Measurements from ENCODE around the gene RMI1. TPM values are rescaled to one million over a fixed set of nuclear protein-coding genes. Genes with fewer than 3 reads are reported as not detected.

Gene RMI1
- total RNA-seq, 2 donors from 2014 or later: 3.9 to 4.3 TPM

DNA sequence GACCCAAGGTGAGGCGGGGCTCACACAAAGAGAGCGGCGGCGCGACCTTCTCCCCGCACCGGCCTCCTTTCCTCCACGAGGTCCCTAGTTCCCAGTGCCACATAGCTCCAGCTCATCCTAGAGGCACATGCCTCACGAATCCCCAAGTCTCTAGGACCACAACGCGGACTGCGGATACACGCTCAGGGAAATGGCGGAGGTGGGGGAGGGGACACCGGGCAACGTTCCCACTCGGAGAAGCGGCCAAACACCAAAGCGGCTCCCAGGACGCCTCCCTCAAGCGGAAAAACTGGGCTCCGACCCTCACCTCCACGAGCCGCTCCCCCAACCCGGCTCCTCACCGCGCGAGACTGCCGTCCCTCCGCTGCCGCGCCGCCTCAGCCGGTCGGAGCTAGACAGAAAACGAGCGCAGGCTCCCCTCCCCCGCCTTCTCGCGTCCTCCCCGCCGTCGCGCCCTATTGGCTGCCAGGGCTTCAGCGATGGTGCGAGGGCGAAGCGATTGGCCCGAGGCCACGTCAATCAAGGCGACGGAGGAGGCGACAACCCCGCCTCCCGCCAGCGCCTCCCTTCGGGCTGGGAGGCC is 702 bp upstream of the RMI1 start, which contains the start of gene HNRNPK:
Gene HNRNPK, minus strand, starts transcription at position 404 of the 583 bp plus-strand sequence. CDS start 1,963 bp downstream, outside the sequence.
- no peaks in the 10 kb centered on the region for H3K9me3 ChIP-seq
- H3K27ac ChIP-seq: peak within 1 kb of the TSS; percentile 97 to 99 (median 98)
- H3K4me3 ChIP-seq: peak within 1 kb of the TSS; percentile 93 to 98
- intact Hi-C loops (cut with DNase I): no loop called here
- peaks cover 32% of the 10 kb centered on the region for H3K4me1 ChIP-seq
- ATAC-seq (peak; percentile 92), DNase-seq (peak; percentile 99 to 100 (median 99))
- peaks cover 0 to 6% of the 10 kb centered on the region in 2 donors for H3K36me3 ChIP-seq (replicated peaks in 1 of 2; ENCODE audit: insufficient read depth in 1 of 2, low read depth in 2 of 2)
- WGBS, 2 donors: 0% methylated on average over 22 to 57 of the region's 57 CpGs
- TF ChIP-seq, protein P1, sequence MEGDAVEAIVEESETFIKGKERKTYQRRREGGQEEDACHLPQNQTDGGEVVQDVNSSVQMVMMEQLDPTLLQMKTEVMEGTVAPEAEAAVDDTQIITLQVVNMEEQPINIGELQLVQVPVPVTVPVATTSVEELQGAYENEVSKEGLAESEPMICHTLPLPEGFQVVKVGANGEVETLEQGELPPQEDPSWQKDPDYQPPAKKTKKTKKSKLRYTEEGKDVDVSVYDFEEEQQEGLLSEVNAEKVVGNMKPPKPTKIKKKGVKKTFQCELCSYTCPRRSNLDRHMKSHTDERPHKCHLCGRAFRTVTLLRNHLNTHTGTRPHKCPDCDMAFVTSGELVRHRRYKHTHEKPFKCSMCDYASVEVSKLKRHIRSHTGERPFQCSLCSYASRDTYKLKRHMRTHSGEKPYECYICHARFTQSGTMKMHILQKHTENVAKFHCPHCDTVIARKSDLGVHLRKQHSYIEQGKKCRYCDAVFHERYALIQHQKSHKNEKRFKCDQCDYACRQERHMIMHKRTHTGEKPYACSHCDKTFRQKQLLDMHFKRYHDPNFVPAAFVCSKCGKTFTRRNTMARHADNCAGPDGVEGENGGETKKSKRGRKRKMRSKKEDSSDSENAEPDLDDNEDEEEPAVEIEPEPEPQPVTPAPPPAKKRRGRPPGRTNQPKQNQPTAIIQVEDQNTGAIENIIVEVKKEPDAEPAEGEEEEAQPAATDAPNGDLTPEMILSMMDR (IDR thresholded peaks at IDR 0.05): no peak
- peak in 1 of 3 donors; percentile 43 for TF ChIP-seq POLR2A (IDR thresholded peaks at IDR 0.05)
- H3K27me3 ChIP-seq: no peaks in the 10 kb centered on the region

DNA sequence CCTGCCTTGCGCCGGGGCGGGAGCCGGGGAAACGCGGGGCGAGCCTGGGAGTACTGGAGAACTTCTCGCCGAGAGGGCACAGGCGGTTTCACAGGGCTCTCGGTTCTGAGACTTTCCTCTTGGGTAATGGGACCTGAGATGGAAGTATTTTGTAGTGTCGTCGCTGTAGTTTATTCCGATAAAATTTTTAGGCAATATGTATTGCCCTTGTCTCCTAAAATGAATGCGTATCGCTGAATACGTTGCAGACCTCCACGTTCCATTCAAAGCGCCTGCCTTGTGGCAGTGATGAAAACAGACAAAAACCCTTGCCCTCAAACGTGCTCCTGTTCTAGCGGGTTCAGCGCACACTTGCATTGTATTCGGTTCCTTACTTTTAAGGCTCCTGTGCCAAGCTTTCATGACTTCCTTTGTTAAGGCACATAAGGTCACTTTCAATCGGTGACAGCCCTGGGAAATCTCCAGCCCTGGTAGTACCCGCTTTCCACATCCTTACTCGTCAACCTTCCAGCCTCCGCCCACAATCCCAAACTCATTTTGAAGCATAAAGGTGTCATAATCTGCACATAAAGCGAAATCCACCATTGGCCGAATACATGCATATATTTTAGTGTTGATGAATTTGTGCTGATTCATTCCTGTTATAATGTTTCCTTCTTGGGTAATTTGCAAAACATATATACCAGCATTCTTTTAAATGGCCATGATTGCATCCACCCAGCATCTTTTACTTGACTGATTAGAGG is 694 bp downstream of the RMI1 start:
- Histone ChIP-seq H3K36me3 (replicated peaks in 1 of 2; ENCODE audit: insufficient read depth in 1 of 2, low read depth in 2 of 2) (no peaks in the 10 kb centered on the region), H3K27me3 (no peaks in the 10 kb centered on the region), H3K9me3 (no peaks in the 10 kb centered on the region), H3K4me3 (peak overlapping the region; percentile 93 to 98), H3K4me1 (peaks cover 37% of the 10 kb centered on the region), H3K27ac (peak overlapping the region; percentile 97 to 99 (median 98))
- intact Hi-C loops (cut with DNase I): no loop called here
- 0 to 1% methylated on average over 18 to 29 of the region's 29 CpGs for WGBS, 2 donors
- peak; percentile 58 to 79 (median 70) for DNase-seq
- TF ChIP-seq, protein P1 (IDR thresholded peaks at IDR 0.05): no peak
- TF ChIP-seq POLR2A (IDR thresholded peaks at IDR 0.05): no peak
- ATAC-seq: peak; percentile 7

DNA sequence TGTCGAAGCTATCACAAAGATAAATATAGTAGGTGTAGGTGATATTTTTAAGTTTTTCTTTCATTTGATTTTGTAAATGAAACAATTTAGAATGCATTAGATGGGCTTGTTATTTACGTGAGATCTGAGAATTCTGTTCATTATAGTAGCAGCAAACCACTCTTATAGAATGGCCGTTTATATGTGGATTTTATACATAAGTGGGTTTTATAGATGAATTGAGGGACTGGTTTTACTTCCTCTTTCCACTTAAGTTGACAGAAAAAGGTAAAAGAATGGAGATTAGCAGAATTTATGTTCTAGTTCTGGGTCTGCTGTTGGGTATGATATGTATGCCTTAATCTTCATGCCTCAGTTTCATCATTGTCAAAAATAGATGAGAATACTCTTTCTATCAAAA is 5.6 kb downstream of the RMI1 start:
- H3K9me3 ChIP-seq: no peaks in the 10 kb centered on the region
- H3K4me3 ChIP-seq: no peak overlapping the region
- TF ChIP-seq POLR2A (IDR thresholded peaks at IDR 0.05): no peak
- TF ChIP-seq, protein P1 (IDR thresholded peaks at IDR 0.05): no peak
- H3K4me1 ChIP-seq: peaks cover 49% of the 10 kb centered on the region
- DNase-seq (no peak), ATAC-seq (no peak)
- no peaks in the 10 kb centered on the region for H3K27me3 ChIP-seq
- H3K36me3 ChIP-seq (replicated peaks in 1 of 2; ENCODE audit: insufficient read depth in 1 of 2, low read depth in 2 of 2): no peaks in the 10 kb centered on the region
- 80 to 81% methylated on average over 3 of the region's 3 CpGs for WGBS, 2 donors
- H3K27ac ChIP-seq: peak overlapping the region in 2 of 4 donors; percentile 73 to 76
- intact Hi-C loops (cut with DNase I): no loop called here

DNA sequence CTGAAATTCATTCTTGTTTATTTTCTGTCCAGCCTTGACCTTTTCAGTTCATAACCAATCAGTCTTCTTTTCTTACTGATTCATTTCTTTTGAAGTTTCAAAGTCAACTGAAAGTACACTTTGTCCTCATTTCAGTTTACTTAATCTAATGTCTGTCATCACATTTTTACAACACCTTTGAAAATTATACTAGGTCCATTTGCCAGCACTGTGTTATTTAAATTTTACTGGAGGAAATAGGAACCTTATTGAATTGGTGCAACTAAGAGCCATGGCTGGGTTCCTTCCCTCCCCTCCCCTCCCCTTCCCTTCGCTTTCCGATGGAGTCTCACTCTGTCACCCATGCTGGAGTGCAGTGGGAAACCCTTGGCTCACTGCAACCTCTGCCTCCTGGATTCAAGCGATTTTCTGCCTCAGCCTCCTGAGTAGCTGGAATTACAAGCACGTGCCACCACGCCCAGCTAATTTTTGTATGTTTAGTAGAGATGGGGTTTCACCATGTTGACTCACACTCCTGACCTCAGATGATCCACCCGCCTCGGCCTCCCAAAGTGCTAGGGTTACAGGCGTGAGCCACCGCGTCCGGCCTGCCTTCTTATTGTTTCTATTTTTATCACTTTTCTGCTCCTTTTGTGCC is 6.3 kb downstream of the RMI1 start:
- 51 to 52% methylated on average over 11 of the region's 11 CpGs for WGBS, 2 donors
- DNase-seq (peak; percentile 34 to 52 (median 43)), ATAC-seq (peak; percentile 82)
- peak overlapping the region; percentile 62 to 76 (median 71) for H3K27ac ChIP-seq
- H3K27me3 ChIP-seq: no peaks in the 10 kb centered on the region
- H3K4me3 ChIP-seq: no peak overlapping the region
- H3K4me1 ChIP-seq: peaks cover 44% of the 10 kb centered on the region
- intact Hi-C loops (cut with DNase I): no loop called here
- peak in 1 of 3 donors; percentile 12 for TF ChIP-seq POLR2A (IDR thresholded peaks at IDR 0.05)
- TF ChIP-seq, protein P1 (IDR thresholded peaks at IDR 0.05): no peak
- H3K9me3 ChIP-seq: no peaks in the 10 kb centered on the region
- no peaks in the 10 kb centered on the region for H3K36me3 ChIP-seq (replicated peaks in 1 of 2; ENCODE audit: insufficient read depth in 1 of 2, low read depth in 2 of 2)

All from body of pancreas (tissue), 4 donors.